Measurements from ENCODE around the gene SOX18.

SOX18 gene

DNA sequence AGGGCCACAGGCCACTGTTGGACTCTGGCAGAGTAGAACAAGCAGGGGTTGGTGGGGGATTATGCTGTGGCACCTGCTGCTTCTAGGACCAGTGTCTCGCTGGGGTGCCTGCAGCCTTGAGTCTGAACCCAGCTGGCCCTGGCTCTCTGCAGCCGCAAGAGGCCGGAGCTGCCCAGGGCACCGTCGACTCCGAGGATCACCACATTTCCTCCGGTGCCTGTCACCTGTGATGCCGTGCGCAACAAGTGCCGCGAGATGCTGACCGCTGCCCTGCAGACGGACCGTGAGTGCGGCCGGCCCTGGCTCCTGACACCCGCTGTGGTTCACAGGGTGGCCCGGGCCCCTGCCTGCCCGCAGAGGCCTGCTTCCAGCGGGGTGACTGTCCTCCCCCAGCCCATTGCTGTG is 19.8 kb upstream of the SOX18 start:
- Mint-ChIP-seq H3K9me3 (no peaks in the 10 kb centered on the region), H3K27me3 (no peaks in the 10 kb centered on the region), H3K4me3 (no peak overlapping the region), H3K4me1 (ENCODE audit: low read depth in 2 of 2) (peaks cover 27 to 42% of the 10 kb centered on the region in 2 donors), H3K36me3 (ENCODE audit: insufficient read depth) (peaks cover 28% of the 10 kb centered on the region), H3K27ac (no peak overlapping the region)
- DNase-seq (no peak), ATAC-seq (replicated peaks) (no peak)

DNA sequence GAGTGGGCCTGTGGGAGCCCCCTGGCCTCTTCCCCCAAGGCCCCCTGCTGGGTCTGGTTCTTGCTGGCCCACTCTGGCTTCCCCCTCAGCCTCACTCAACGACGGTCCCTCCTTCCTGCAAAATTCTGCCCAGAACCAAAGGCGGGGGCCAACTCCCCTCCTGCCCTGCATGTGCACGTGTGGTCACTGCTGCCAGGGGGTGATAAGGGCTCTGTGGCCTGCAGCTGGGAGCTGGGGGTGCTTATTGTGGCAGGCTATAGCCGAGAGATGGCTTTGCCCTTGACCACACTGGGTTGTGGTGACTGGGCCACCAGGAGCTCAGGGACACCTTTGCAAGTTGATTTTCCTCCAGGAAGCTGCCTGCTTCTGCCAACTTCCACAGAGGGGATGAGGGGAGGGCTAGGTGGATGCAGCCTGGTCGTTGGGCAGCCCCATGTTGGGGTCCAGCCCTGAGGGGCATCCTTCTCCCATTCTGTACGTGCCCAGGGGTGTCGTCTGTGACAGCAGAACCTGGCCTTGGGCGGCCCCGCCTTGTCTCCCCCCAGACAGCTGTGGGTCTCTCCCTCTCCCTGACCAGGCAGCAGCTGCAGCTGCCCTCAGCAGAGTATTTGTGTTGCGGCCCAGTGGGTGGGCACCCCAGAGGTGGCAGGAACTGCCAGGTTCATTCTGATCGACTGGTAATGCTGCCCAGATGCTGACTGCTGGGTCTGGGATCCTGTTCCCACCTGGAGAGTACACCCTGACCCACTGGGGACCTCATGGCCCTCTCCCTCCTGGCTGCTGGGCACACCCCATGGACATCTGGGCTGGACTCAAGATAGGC is 19.2 kb upstream of the SOX18 start:
- H3K4me1 Mint-ChIP-seq (ENCODE audit: low read depth in 2 of 2), result peaks cover 33 to 49% of the 10 kb centered on the region in 2 donors
- DNase-seq (no peak), ATAC-seq (replicated peaks) (no peak)
- H3K36me3 Mint-ChIP-seq (ENCODE audit: insufficient read depth), result peaks cover 24% of the 10 kb centered on the region
- H3K9me3 Mint-ChIP-seq, result no peaks in the 10 kb centered on the region
- H3K4me3 Mint-ChIP-seq, result no peak overlapping the region
- no peaks in the 10 kb centered on the region for H3K27me3 Mint-ChIP-seq
- no peak overlapping the region for H3K27ac Mint-ChIP-seq

DNA sequence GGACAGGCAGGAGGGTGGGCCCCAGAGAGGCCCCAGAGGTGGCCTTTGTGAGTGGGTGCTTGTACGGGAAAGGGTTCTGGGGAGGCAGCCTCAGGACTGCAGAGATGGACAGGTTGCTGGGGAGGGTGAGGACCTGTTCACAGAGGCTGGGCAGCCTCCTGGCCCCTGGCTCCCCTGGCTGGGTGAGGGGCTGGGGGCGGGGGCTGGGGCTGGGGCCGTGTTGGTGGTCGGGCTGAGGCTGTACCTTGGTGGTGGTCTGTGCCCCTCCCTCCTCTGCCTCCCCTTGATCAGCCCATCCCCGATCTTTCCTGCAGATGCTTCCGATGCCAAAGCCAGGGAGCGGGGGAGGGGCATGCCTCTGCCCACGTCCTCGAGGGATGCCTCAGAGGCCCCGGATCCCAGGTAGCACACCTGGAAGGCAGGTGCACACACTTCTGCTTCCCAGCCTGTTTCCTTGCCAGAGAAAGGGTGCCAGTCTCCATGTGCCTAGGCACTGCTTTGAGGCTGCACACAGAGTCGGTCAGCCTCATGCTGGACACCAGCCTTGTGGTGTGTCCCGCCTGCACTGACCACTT is 18.4 kb upstream of the SOX18 start:
- Mint-ChIP-seq H3K27me3 (no peaks in the 10 kb centered on the region), H3K9me3 (no peaks in the 10 kb centered on the region), H3K4me3 (no peak overlapping the region), H3K27ac (no peak overlapping the region), H3K36me3 (ENCODE audit: insufficient read depth) (peaks cover 21% of the 10 kb centered on the region), H3K4me1 (ENCODE audit: low read depth in 2 of 2) (peaks cover 34 to 51% of the 10 kb centered on the region in 2 donors)
- DNase-seq (no peak), ATAC-seq (replicated peaks) (no peak)

DNA sequence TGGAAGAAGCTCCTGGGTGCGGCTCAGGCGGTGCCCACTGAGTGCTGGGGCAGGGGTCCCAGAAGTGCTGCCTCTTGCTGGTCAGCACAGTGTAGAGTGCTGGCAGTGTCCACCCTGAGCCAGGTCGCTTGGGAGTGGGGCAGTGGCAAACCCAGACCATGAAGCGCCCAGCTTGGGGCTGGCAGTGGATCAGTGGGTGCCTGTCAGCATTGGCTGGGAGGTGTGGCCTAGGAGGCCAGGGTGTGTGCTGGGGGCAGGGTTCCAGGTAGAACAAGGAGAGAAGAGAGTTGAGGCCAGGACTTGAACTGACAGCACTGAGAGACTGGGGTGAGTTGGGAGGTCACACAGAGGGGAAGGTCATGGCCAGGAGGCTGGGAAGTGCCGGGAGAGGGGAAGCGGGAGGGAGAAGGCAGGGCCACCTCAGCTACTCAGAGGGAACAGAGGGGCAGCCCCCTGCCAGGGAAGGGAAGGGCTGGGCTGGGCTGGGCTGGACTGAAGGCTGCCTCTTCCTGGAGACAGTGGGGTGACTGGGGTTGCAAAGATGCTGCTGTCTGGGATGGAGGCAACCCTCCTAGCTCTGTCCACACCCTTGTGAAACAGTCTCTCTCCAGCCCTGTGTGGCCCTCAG is 17.7 kb upstream of the SOX18 start:
- Mint-ChIP-seq H3K27me3 (no peaks in the 10 kb centered on the region), H3K4me1 (ENCODE audit: low read depth in 2 of 2) (peaks cover 30 to 48% of the 10 kb centered on the region in 2 donors), H3K9me3 (no peaks in the 10 kb centered on the region), H3K36me3 (ENCODE audit: insufficient read depth) (peaks cover 21% of the 10 kb centered on the region), H3K27ac (peak overlapping the region in 1 of 2 donors; percentile 32), H3K4me3 (no peak overlapping the region)
- ATAC-seq (replicated peaks) (no peak), DNase-seq (no peak)

DNA sequence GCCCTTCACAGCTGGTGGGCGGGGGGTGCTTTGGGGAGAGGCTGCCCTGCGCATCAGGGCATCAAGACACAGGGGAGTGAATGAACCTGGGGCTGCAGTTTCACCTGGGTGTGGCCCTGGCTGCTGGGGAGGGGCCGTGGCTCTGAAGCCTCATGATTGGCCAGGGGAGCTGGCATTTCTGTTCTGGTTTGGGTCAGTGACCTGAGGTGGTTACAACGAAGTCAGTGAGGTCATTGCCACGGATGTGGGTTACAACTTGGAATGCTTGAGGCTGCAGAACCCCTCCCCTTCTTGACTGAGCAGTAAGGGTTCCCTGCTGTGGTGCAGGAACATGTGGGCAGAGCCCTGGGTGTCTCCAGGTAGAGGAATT is 16.5 kb upstream of the SOX18 start:
- DNase-seq (peak; percentile 53 to 65 (median 63)), ATAC-seq (replicated peaks) (peak; percentile 76)
- Mint-ChIP-seq H3K27me3 (no peaks in the 10 kb centered on the region), H3K36me3 (ENCODE audit: insufficient read depth) (peaks cover 15% of the 10 kb centered on the region), H3K4me3 (peak overlapping the region; percentile 54 to 65), H3K27ac (peak overlapping the region in 1 of 2 donors; percentile 79), H3K9me3 (no peaks in the 10 kb centered on the region), H3K4me1 (ENCODE audit: low read depth in 2 of 2) (peaks cover 30 to 45% of the 10 kb centered on the region in 2 donors)

DNA sequence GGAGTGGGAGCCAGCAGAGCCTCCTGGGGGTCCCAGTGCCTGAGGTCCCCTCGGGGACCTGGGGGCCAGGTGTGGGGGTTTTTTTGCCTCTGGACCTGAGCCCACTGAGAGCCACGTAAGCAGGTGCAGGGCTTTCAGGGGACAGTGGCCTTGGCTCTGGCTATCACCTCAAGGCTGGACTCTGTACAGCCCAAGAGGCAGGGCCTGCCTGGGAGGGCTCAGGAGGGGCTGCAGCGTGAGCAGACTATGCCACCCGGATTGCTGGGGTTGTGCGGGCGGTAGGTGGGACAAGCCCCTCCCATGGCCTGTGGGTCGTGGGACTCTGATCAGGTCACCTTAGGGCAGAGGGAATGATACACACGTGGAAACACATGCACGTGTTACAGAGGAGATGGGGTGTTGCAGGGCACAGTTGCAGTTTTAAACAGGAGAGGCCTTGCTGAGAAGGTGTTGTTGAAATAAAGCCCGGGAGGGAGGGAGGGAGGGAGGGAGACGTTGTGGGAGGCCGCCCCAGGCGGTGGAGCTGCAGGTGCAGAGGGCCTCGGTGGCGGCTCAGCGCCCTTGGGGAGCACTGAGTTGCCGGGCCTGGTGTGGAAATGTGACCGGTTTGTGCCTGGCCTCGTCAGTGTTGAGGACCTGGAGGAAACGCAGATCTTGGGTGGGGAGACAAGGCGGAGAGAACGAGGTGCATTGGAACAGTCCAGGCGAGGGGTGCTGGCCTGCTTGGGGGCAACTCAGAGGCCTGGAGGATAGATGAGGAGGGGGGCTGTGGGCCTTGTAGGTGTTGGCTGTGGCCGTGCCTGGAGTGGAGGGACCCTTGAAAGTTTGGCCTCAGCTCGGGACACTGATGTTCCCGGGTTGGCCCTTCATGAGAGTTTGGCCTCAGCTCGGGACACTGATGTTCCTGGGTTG is 15.9 kb upstream of the SOX18 start:
- Mint-ChIP-seq H3K9me3 (no peaks in the 10 kb centered on the region), H3K27ac (peak overlapping the region; percentile 79 to 90), H3K4me3 (peak overlapping the region; percentile 54 to 65), H3K27me3 (no peaks in the 10 kb centered on the region), H3K36me3 (ENCODE audit: insufficient read depth) (peaks cover 12% of the 10 kb centered on the region), H3K4me1 (ENCODE audit: low read depth in 2 of 2) (peaks cover 30 to 42% of the 10 kb centered on the region in 2 donors)
- no peak for DNase-seq
- no peak for ATAC-seq (replicated peaks)

DNA sequence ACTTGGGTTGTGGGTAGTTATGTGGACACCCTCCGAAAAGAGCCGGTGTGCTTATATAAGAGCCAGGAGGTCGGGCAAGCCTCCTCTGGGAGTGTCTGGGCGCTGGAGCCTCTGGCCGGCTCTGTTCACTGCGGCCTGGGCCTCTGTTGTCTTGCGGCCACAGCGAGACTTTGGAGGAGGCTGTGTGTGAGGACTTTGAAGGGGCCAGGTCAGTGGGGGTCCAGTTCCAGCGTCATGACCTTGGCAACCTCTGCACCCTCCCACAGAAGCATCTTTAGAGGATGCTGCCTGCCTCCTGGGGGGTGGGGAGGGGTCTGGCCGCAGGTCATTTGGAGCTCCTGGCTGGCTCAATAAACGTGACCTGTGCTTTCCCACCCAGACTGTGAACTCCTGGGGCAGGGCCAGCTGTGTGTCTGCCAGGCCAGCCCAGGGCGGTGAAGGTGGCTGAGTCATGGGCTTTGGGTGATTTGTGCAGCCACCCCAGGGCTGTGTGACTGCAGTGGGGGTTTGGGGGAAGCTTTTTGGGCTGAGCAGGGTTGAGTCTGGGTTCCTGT is 14.8 kb upstream of the SOX18 start:
- H3K27ac Mint-ChIP-seq, result peak overlapping the region; percentile 90 to 91
- H3K9me3 Mint-ChIP-seq, result no peaks in the 10 kb centered on the region
- no peak for ATAC-seq (replicated peaks)
- peak overlapping the region; percentile 85 to 91 for H3K4me3 Mint-ChIP-seq
- no peaks in the 10 kb centered on the region for H3K27me3 Mint-ChIP-seq
- DNase-seq, result no peak
- peaks cover 15% of the 10 kb centered on the region for H3K36me3 Mint-ChIP-seq (ENCODE audit: insufficient read depth)
- peaks cover 33 to 42% of the 10 kb centered on the region in 2 donors for H3K4me1 Mint-ChIP-seq (ENCODE audit: low read depth in 2 of 2)

DNA sequence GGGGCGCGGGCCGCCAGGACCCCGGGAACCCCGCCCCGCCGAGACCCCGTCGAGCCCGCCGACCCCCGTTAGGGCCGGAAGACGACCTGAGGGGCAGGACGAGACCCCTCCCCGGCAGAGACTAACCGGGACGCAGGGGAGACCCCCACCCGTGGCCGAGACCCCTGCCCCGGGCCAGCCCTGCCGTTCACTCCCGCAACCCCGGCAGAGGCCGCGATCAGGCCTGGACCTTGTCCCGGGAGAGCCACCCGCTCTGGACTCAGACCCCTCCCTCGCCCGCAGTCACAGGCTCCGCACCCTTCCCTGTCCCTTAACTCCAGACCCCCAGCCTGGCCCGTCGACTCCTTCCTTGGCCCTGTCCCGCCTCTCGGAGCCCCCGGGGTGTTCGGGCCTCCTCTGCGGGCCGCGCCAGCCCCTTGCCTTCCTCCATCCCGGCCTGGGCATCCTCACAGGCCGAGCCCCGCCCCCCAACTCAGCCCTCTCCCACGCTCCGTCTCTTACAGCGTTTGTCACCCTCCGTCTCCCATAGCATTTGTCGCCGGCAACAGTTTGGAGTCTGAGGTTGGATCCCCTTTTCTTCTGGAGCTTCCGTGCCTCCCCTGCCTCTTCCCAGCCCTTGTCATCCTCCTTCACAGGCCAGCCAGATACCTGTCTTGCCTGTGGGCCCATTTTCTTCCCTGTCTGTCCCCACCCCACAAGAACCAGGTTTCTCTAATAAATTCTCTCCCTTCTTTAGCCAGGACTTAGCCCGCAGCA is 14.1 kb upstream of the SOX18 start:
- H3K36me3 Mint-ChIP-seq (ENCODE audit: insufficient read depth), result peaks cover 15% of the 10 kb centered on the region
- ATAC-seq (replicated peaks) (no peak), DNase-seq (no peak)
- peak overlapping the region; percentile 85 to 91 for H3K4me3 Mint-ChIP-seq
- H3K27me3 Mint-ChIP-seq, result no peaks in the 10 kb centered on the region
- H3K27ac Mint-ChIP-seq, result peak overlapping the region; percentile 90 to 91
- H3K9me3 Mint-ChIP-seq, result no peaks in the 10 kb centered on the region
- H3K4me1 Mint-ChIP-seq (ENCODE audit: low read depth in 2 of 2), result peaks cover 35 to 43% of the 10 kb centered on the region in 2 donors

DNA sequence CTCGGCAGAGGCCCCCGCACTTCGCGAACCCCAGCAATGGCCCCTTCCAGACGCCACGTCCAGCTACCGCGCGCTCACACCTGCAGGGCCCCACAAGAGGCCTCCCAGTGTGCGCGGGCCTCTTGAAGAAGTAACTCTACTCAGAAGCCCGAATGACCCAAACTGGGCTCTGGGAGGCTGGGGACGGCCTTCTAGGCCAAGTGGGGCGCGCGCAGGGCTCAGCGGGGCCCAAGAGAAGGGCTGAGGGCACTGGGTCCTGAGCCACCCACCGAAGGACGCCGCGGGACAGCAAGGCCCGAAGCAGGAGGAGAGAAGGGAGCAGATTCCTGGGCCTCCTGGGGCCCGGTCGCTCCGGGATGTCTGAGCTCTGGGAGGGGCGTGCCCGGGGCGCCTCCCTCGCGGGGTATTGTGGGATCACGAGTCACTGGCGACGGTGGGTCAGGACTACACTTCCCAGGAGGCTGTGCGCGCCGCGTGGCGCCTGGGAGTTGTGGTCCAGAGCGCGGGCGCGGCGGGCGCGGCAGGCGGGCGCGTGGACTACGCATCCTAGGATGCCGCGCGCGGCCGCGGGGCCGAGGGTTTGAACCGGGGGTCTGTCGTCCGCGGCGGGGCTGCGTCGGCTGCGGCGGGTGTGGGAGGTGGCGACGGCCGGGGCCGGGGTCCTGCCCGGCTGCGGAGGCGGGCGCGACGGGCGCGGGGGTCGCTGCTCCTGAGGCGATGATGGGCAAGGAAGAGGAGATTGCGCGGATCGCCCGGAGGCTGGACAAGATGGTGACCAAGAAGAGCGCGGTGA is 13.4 kb upstream of the SOX18 start, which contains the start of gene TCEA2:
TCEA2 (plus strand) TSS at position 603 of the 793 bp plus-strand sequence; CDS start at position 718, 115 bp downstream.
- ATAC-seq (replicated peaks) (peak; percentile 85), DNase-seq (peak; percentile 87 to 90 (median 88))
- peak within 1 kb of the TSS; percentile 85 to 91 for H3K4me3 Mint-ChIP-seq
- H3K36me3 Mint-ChIP-seq (ENCODE audit: insufficient read depth), result peaks cover 15% of the 10 kb centered on the region
- H3K27me3 Mint-ChIP-seq, result no peaks in the 10 kb centered on the region
- H3K27ac Mint-ChIP-seq, result peak within 1 kb of the TSS; percentile 90 to 91
- peaks cover 40 to 47% of the 10 kb centered on the region in 2 donors for H3K4me1 Mint-ChIP-seq (ENCODE audit: low read depth in 2 of 2)
- H3K9me3 Mint-ChIP-seq, result no peaks in the 10 kb centered on the region

DNA sequence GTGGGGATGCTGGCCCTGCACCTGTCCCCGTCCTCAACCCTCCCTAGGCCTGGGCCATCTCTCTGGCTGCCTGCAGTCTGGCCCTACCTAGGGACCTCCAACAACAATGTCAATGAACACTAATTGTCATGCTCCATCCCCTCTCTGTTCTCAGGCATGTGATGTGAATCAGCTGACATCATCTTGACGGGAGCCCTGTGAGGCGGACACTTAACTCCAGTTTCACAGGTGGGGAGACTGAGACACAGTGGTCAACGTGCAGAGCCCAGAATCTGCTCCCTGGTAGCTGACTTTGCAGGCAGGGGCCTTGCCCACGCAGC is 12.8 kb upstream of the SOX18 start:
- peak overlapping the region in 1 of 2 donors; percentile 91 for H3K4me3 Mint-ChIP-seq
- no peak overlapping the region for H3K27ac Mint-ChIP-seq

DNA sequence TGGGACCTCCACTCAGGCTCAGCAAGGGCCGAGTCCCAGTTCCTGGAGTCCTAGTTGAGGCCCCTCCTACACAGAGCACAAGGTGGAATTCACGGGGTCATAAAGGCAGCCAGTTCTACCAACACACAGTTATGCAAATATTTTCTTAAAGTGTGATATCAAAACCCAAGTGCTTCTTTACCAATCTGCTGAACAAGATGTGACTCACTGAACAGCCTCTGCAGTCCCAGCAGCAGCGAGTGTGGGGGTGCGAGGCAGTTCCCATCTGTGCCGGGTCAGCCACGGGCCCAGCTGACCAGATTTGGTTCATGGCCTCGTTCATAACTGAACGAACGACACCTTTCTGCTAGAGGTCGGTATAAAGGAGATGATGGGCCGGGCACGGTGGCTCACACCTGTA is 9.1 kb upstream of the SOX18 start:
- peaks cover 4% of the 10 kb centered on the region for H3K36me3 Mint-ChIP-seq (ENCODE audit: insufficient read depth)
- DNase-seq, result no peak
- H3K9me3 Mint-ChIP-seq, result no peaks in the 10 kb centered on the region
- peak overlapping the region; percentile 65 to 75 for H3K27ac Mint-ChIP-seq
- no peak for ATAC-seq (replicated peaks)
- H3K27me3 Mint-ChIP-seq, result peaks cover 3 to 17% of the 10 kb centered on the region in 2 donors
- peaks cover 11 to 15% of the 10 kb centered on the region in 2 donors for H3K4me1 Mint-ChIP-seq (ENCODE audit: low read depth in 2 of 2)
- peak overlapping the region in 1 of 2 donors; percentile 79 for H3K4me3 Mint-ChIP-seq

More for the DNA sequence above, 12.8 kb upstream of the SOX18 start:
- ATAC-seq (replicated peaks) (no peak), DNase-seq (no peak)
- H3K4me1 Mint-ChIP-seq (ENCODE audit: low read depth in 2 of 2), result peaks cover 37 to 46% of the 10 kb centered on the region in 2 donors
- H3K9me3 Mint-ChIP-seq, result no peaks in the 10 kb centered on the region
- peaks cover 15% of the 10 kb centered on the region for H3K36me3 Mint-ChIP-seq (ENCODE audit: insufficient read depth)
- H3K27me3 Mint-ChIP-seq, result no peaks in the 10 kb centered on the region
